GM23338 (cell line): Measurements from ENCODE around the gene CEACAM18. TPM values are rescaled to one million over a fixed set of nuclear protein-coding genes. Genes with fewer than 3 reads are reported as not detected.

Source experiments
- ATAC-seq: fragments of 200-7000 bp; cut with Tn5 transposase; 3 replicates; pipeline ENCODE4 v1.9.1; 2020
- DNase-seq: peaks from one replicate; pipeline ENCODE4 v3.0.0-alpha.2; 2015; ENCODE audit warnings: low spot score
- H2AFZ ChIP-seq: fragments of 200-600 bp; sonication (generic); 2 replicates; pipeline ENCODE4 v1.8.0; 2016; ENCODE audit warnings: antibody characterized with exemption, mild to moderate bottlenecking, moderate library complexity
- H3F3A ChIP-seq: fragments of 200-600 bp; sonication (generic); replicated peaks from 2 replicates; pipeline ENCODE4 v1.8.0; 2017; ENCODE audit warnings: antibody characterized with exemption, mixed run types, low read depth
- H3K27ac ChIP-seq: fragments of 200-600 bp; sonication (generic); 2 replicates; pipeline ENCODE4 v1.6.1; 2016; ENCODE audit warnings: low read depth
- H3K27me3 ChIP-seq: fragments of 200-600 bp; sonication (generic); 2 replicates; pipeline ENCODE4 v1.8.0; 2016; ENCODE audit warnings: mild to moderate bottlenecking, mixed run types, moderate library complexity; ENCODE audit not compliant: insufficient read depth
- H3K36me3 ChIP-seq: fragments of 200-600 bp; sonication (generic); 2 replicates; pipeline ENCODE4 v1.8.0; 2016; ENCODE audit warnings: mild to moderate bottlenecking; ENCODE audit not compliant: insufficient read depth
- H3K4me1 ChIP-seq: fragments of 200-600 bp; sonication (generic); 2 replicates; pipeline ENCODE4 v1.8.0; 2016; ENCODE audit warnings: mild to moderate bottlenecking, moderate library complexity; ENCODE audit not compliant: insufficient read depth
- H3K4me2 ChIP-seq: fragments of 200-600 bp; sonication (generic); 2 replicates; pipeline ENCODE4 v1.7.1; 2017; ENCODE audit warnings: mixed run types
- H3K4me3 ChIP-seq: fragments of 200-600 bp; sonication (generic); 2 replicates; pipeline ENCODE4 v1.6.1; 2016; ENCODE audit warnings: mixed run types
- H3K79me2 ChIP-seq: fragments of 200-600 bp; sonication (generic); replicated peaks from 2 replicates; pipeline ENCODE4 v1.8.0; 2017; ENCODE audit warnings: mild to moderate bottlenecking; ENCODE audit not compliant: insufficient read depth
- H3K9me2 ChIP-seq: fragments of 200-600 bp; sonication (generic); 2 replicates; pipeline ENCODE4 v1.8.0; 2017; ENCODE audit not compliant: insufficient read depth
- H4K20me1 ChIP-seq: fragments of 200-600 bp; sonication (generic); replicated peaks from 2 replicates; pipeline ENCODE4 v1.8.0; 2017; ENCODE audit warnings: mild to moderate bottlenecking; ENCODE audit not compliant: insufficient read depth
- H3K27ac Mint-ChIP-seq: 2 replicates; pipeline ENCODE4 v1.8.0; 2020; ENCODE audit warnings: inconsistent platforms, mild to moderate bottlenecking, moderate library complexity, mixed read lengths
- H3K27me3 Mint-ChIP-seq: 3 replicates; pipeline ENCODE4 v1.8.0; 2022; ENCODE audit warnings: low read depth, mild to moderate bottlenecking, moderate library complexity, mixed read lengths, inconsistent platforms; ENCODE audit not compliant: insufficient read depth, poor library complexity
- H3K36me3 Mint-ChIP-seq: 3 replicates; pipeline ENCODE4 v1.8.0; 2021; ENCODE audit warnings: low read depth, mild to moderate bottlenecking, inconsistent platforms, moderate library complexity, mixed read lengths
- H3K4me1 Mint-ChIP-seq: 3 replicates; pipeline ENCODE4 v1.8.0; 2020; ENCODE audit warnings: mild to moderate bottlenecking, inconsistent platforms, mixed read lengths
- H3K4me3 Mint-ChIP-seq: 3 replicates; pipeline ENCODE4 v1.8.0; 2021; ENCODE audit warnings: moderate library complexity, mild to moderate bottlenecking, inconsistent platforms, mixed read lengths
- H3K9me3 Mint-ChIP-seq: 3 replicates; pipeline ENCODE4 v1.8.0; 2020; ENCODE audit warnings: moderate library complexity, mild to moderate bottlenecking, inconsistent platforms, mixed read lengths
- CREB1 ChIP-seq: fragments of 250-450 bp; sonication (Bioruptor Pico); IDR thresholded peaks from 2 replicates; pipeline ENCODE4 v1.5.0; 2020; ENCODE audit warnings: low read depth, mild to moderate bottlenecking, moderate library complexity
- EZH2phosphoT487 ChIP-seq: fragments of 200-600 bp; sonication (generic); IDR thresholded peaks from one replicate; pipeline ENCODE4 v1.8.1; 2018; ENCODE audit warnings: antibody characterized with exemption; ENCODE audit not compliant: unreplicated experiment
- JUNB ChIP-seq: IDR thresholded peaks from one replicate; pipeline ENCODE4 v1.6.1; 2016; ENCODE audit warnings: antibody characterized with exemption; ENCODE audit not compliant: unreplicated experiment
- ZNF114 ChIP-seq: fragments of 250-450 bp; sonication (Bioruptor Pico); IDR thresholded peaks from 2 replicates; pipeline ENCODE4 v1.5.0; 2020; ENCODE audit warnings: mild to moderate bottlenecking, moderate library complexity
- polyA plus RNA-seq: library from polyadenylated mRNA; unstranded; fragments of >200 nt; fragmentation: Nextera tagmentation; extraction: Ambion mirVana; gene quantifications from 2 replicates; pipeline ENCODE4 v1.2.1, GENCODE V29; 2016
- total RNA-seq: library from RNA; depleted of rRNA; stranded (reverse); fragments of >200 nt; shearing (Covaris generic); gene quantifications from 2 replicates; pipeline ENCODE4 v1.2.3, GENCODE V29; 2014
- TF ChIP-seq, protein P1 (sequence below), 2 experiments: fragments of 200-600 bp in 1 of 2; sonication (generic) in 1 of 2; conservative IDR thresholded peaks; 2 replicates each; pipeline versions ENCODE4 v1.5.1 to v1.6.1; 2016 to 2017; ENCODE audit warnings: antibody characterized with exemption in 2 of 2, low read depth in 2 of 2, mild to moderate bottlenecking in 2 of 2, moderate library complexity in 1 of 2
- TF ChIP-seq, protein P2 (sequence below): fragments of 250-450 bp; sonication (Bioruptor Pico); IDR thresholded peaks from 2 replicates; pipeline ENCODE4 v1.5.0; 2020; ENCODE audit warnings: mild to moderate bottlenecking, moderate library complexity

Gene CEACAM18
- total and polyA plus RNA-seq, 2 experiments from 2014 or later: not detected

DNA sequence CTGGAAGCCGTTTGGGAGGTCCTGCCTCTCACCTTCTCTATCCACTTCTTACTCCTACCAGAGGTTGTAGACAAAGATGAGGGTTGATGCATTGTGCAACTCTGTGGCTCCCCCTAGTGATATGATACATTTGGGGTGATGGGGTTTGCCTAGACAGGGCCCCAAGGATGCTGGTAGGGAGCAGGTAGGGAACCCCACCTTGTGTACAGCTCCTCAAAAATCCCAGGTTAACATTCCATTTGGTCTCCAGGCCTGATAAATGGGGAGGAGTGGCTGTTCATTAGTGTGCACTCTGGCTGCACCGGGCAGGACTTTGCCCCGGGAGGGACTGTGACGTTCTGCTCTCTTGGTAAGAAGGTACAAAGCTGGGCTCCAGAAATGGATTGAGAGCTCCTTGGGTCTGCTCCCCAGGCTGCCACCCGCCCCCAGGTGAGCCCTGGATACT lies 39.3 kb upstream of the CEACAM18 start:
- peak; percentile 92 for ATAC-seq
- 0 out of 2 replicates have a peak overlapping the region, but pooled peaks have one; percentile 18 for H2AFZ ChIP-seq
- H3K4me3 Mint-ChIP-seq: no peak overlapping the region

More for the DNA sequence above, 39.3 kb upstream of the CEACAM18 start:
- H4K20me1 ChIP-seq: no peaks in the 10 kb centered on the region
- H3K4me1 ChIP-seq: no peaks in the 10 kb centered on the region; the same call in 1 of the 2 replicates
- peak; percentile 76 for DNase-seq
- H3K36me3 Mint-ChIP-seq: no peaks in the 10 kb centered on the region
- H3K9me3 Mint-ChIP-seq: peaks cover 4% of the 10 kb centered on the region; the same call in 1 of the 3 replicates
- TF ChIP-seq EZH2phosphoT487 (no peak), JUNB (no peak), ZNF114 (no peak), CREB1 (CRISPR knock-in tag) (no peak)
- TF ChIP-seq, protein P1, sequence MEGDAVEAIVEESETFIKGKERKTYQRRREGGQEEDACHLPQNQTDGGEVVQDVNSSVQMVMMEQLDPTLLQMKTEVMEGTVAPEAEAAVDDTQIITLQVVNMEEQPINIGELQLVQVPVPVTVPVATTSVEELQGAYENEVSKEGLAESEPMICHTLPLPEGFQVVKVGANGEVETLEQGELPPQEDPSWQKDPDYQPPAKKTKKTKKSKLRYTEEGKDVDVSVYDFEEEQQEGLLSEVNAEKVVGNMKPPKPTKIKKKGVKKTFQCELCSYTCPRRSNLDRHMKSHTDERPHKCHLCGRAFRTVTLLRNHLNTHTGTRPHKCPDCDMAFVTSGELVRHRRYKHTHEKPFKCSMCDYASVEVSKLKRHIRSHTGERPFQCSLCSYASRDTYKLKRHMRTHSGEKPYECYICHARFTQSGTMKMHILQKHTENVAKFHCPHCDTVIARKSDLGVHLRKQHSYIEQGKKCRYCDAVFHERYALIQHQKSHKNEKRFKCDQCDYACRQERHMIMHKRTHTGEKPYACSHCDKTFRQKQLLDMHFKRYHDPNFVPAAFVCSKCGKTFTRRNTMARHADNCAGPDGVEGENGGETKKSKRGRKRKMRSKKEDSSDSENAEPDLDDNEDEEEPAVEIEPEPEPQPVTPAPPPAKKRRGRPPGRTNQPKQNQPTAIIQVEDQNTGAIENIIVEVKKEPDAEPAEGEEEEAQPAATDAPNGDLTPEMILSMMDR (conservative IDR thresholded peaks at IDR 0.05; ENCODE audit: low read depth in 2 of 2): peak; percentile 76 to 96
- TF ChIP-seq, protein P2, sequence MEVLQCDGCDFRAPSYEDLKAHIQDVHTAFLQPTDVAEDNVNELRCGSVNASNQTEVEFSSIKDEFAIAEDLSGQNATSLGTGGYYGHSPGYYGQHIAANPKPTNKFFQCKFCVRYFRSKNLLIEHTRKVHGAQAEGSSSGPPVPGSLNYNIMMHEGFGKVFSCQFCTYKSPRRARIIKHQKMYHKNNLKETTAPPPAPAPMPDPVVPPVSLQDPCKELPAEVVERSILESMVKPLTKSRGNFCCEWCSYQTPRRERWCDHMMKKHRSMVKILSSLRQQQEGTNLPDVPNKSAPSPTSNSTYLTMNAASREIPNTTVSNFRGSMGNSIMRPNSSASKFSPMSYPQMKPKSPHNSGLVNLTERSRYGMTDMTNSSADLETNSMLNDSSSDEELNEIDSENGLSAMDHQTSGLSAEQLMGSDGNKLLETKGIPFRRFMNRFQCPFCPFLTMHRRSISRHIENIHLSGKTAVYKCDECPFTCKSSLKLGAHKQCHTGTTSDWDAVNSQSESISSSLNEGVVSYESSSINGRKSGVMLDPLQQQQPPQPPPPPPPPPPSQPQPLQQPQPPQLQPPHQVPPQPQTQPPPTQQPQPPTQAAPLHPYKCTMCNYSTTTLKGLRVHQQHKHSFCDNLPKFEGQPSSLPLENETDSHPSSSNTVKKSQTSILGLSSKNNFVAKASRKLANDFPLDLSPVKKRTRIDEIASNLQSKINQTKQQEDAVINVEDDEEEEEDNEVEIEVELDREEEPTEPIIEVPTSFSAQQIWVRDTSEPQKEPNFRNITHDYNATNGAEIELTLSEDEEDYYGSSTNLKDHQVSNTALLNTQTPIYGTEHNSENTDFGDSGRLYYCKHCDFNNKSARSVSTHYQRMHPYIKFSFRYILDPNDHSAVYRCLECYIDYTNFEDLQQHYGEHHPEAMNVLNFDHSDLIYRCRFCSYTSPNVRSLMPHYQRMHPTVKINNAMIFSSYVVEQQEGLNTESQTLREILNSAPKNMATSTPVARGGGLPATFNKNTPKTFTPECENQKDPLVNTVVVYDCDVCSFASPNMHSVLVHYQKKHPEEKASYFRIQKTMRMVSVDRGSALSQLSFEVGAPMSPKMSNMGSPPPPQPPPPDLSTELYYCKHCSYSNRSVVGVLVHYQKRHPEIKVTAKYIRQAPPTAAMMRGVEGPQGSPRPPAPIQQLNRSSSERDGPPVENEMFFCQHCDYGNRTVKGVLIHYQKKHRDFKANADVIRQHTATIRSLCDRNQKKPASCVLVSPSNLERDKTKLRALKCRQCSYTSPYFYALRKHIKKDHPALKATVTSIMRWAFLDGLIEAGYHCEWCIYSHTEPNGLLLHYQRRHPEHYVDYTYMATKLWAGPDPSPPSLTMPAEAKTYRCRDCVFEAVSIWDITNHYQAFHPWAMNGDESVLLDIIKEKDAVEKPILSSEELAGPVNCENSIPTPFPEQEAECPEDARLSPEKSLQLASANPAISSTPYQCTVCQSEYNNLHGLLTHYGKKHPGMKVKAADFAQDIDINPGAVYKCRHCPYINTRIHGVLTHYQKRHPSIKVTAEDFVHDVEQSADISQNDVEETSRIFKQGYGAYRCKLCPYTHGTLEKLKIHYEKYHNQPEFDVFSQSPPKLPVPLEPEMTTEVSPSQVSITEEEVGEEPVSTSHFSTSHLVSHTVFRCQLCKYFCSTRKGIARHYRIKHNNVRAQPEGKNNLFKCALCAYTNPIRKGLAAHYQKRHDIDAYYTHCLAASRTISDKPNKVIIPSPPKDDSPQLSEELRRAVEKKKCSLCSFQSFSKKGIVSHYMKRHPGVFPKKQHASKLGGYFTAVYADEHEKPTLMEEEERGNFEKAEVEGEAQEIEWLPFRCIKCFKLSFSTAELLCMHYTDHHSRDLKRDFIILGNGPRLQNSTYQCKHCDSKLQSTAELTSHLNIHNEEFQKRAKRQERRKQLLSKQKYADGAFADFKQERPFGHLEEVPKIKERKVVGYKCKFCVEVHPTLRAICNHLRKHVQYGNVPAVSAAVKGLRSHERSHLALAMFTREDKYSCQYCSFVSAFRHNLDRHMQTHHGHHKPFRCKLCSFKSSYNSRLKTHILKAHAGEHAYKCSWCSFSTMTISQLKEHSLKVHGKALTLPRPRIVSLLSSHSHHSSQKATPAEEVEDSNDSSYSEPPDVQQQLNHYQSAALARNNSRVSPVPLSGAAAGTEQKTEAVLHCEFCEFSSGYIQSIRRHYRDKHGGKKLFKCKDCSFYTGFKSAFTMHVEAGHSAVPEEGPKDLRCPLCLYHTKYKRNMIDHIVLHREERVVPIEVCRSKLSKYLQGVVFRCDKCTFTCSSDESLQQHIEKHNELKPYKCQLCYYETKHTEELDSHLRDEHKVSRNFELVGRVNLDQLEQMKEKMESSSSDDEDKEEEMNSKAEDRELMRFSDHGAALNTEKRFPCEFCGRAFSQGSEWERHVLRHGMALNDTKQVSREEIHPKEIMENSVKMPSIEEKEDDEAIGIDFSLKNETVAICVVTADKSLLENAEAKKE (CRISPR knock-in tag): no peak
- H3K4me1 Mint-ChIP-seq: no peaks in the 10 kb centered on the region; the same call in 2 of the 3 replicates
- no peaks in the 10 kb centered on the region for H3K9me2 ChIP-seq
- no peak overlapping the region for H3K4me3 ChIP-seq
- H3K4me2 ChIP-seq: no peak overlapping the region
- no peaks in the 10 kb centered on the region for H3K79me2 ChIP-seq
- no peak overlapping the region for H3K27ac Mint-ChIP-seq
- peaks cover 8% of the 10 kb centered on the region for H3K27me3 Mint-ChIP-seq
- no peaks in the 10 kb centered on the region; the same call in 1 of the 2 replicates for H3K36me3 ChIP-seq
- H3F3A ChIP-seq: no peaks in the 10 kb centered on the region
- H3K27me3 ChIP-seq: no peaks in the 10 kb centered on the region
- no peak overlapping the region for H3K27ac ChIP-seq
